NOMO-1 treated with DMSO at 0.1 percent for 48 hours (cell line): ENCODE results near the gene CLNK.
A peak's percentile ranks its signal among the peaks of the same experiment; 100 is the strongest.

Experiments used
- DNase-seq: peaks from one replicate; lab custom pipeline; 2025; ENCODE audit not compliant: unreplicated experiment; lab: John Stamatoyannopoulos, UW

Gene CLNK

GRCh38 chr4:10701702-10702460, 17.3 kb upstream of the CLNK start:
- no peak for DNase-seq

- DNase-seq = no peak
Measured at GRCh38 chr4:10701161-10701560, 16.6 kb upstream of the CLNK start.

- no peak for DNase-seq
Measured at GRCh38 chr4:10698172-10698571, 13.6 kb upstream of the CLNK start.

GRCh38 chr4:10697086-10697485, 12.5 kb upstream of the CLNK start:
- DNase-seq = no peak

GRCh38 chr4:10696253-10696652, 11.7 kb upstream of the CLNK start:
- DNase-seq = no peak

- DNase-seq = no peak
Measured at GRCh38 chr4:10694828-10695209, 10.3 kb upstream of the CLNK start.

GRCh38 chr4:10694151-10694827, 9.7 kb upstream of the CLNK start:
- DNase-seq = no peak

- no peak for DNase-seq
Measured at GRCh38 chr4:10691651-10692050, 7.1 kb upstream of the CLNK start.

GRCh38 chr4:10690185-10690907, 5.8 kb upstream of the CLNK start:
- DNase-seq = peak; percentile 85

- DNase-seq = peak; percentile 57
Measured at GRCh38 chr4:10688846-10689245, 4.3 kb upstream of the CLNK start.

GRCh38 chr4:10688022-10688421, 3.5 kb upstream of the CLNK start:
- DNase-seq = no peak

- DNase-seq = no peak
Measured at GRCh38 chr4:10687526-10687925, 3.0 kb upstream of the CLNK start.

- DNase-seq = no peak
Measured at GRCh38 chr4:10682397-10682796, 2.2 kb downstream of the CLNK start.

GRCh38 chr4:10677796-10678497, 6.6 kb downstream of the CLNK start:
- no peak for DNase-seq

- DNase-seq = peak; percentile 14
Measured at GRCh38 chr4:10673817-10674369, 10.7 kb downstream of the CLNK start.

- no peak for DNase-seq
Measured at GRCh38 chr4:10672379-10672778, 12.2 kb downstream of the CLNK start.

GRCh38 chr4:10671799-10672198, 12.8 kb downstream of the CLNK start:
- no peak for DNase-seq

- peak; percentile 75 for DNase-seq
Measured at GRCh38 chr4:10671366-10671765, 13.2 kb downstream of the CLNK start.

- no peak for DNase-seq
Measured at GRCh38 chr4:10670321-10670720, 14.2 kb downstream of the CLNK start.

GRCh38 chr4:10667701-10668326, 16.8 kb downstream of the CLNK start:
- DNase-seq = no peak

GRCh38 chr4:10666616-10667015, 18.0 kb downstream of the CLNK start:
- no peak for DNase-seq
